Spleen (tissue), 11 donors: Measurements from ENCODE around the gene PSD. TPM values are rescaled to one million over a fixed set of nuclear protein-coding genes. Genes with fewer than 3 reads are reported as not detected.

Source experiments
- DNase-seq: peaks from one replicate; pipeline ENCODE4 v3.0.0-alpha.2; 2020
- H3K27ac ChIP-seq, 8 donors: fragments of 200-600 bp; sonication (generic) in 7 of 8; 1 replicate in 4 of 8; 2 replicates in 4 of 8; pipeline versions ENCODE4 v1.5.0 to v1.8.0; 2016 to 2021; ENCODE audit warnings: inconsistent platforms in 4 of 8, mild to moderate bottlenecking in 4 of 8, moderate library complexity in 1 of 8
- H3K27me3 ChIP-seq, 7 donors: fragments of 200-600 bp; sonication (generic) in 6 of 7; replicated peaks in 1 of 7; 1 replicate in 4 of 7; 2 replicates in 3 of 7; pipeline versions ENCODE4 v1.5.0 to v1.8.0; 2016 to 2021; ENCODE audit warnings: inconsistent platforms in 3 of 7, mild to moderate bottlenecking in 1 of 7
- H3K36me3 ChIP-seq, 6 donors: fragments of 200-600 bp; sonication (generic) in 5 of 6; 1 replicate in 4 of 6; 2 replicates in 2 of 6; pipeline versions ENCODE4 v1.5.0 to v1.8.0; 2016 to 2021; ENCODE audit warnings: inconsistent platforms in 2 of 6
- H3K4me1 ChIP-seq, 6 donors: fragments of 200-600 bp; sonication (generic) in 5 of 6; 1 replicate in 3 of 6; 2 replicates in 3 of 6; pipeline versions ENCODE4 v1.5.0 to v1.8.0; 2016 to 2021; ENCODE audit warnings: inconsistent platforms in 3 of 6
- H3K4me3 ChIP-seq, 8 donors: fragments of 200-600 bp; sonication (generic) in 7 of 8; 1 replicate in 4 of 8; 2 replicates in 4 of 8; pipeline versions ENCODE4 v1.5.0 to v1.8.0; 2016 to 2021; ENCODE audit warnings: inconsistent platforms in 4 of 8, mild to moderate bottlenecking in 4 of 8, moderate library complexity in 2 of 8
- H3K9me3 ChIP-seq, 8 donors: fragments of 200-600 bp; sonication (generic) in 7 of 8; 1 replicate in 4 of 8; 2 replicates in 4 of 8; pipeline versions ENCODE4 v1.5.0 to v1.8.0; 2016 to 2021; ENCODE audit warnings: inconsistent platforms in 4 of 8
- POLR2A ChIP-seq, 3 donors: fragments of 450-650 bp; IDR thresholded peaks; one replicate each; pipeline ENCODE4 v1.5.1; 2017; ENCODE audit warnings: antibody characterized with exemption in 3 of 3, mild to moderate bottlenecking in 1 of 3
- POLR2AphosphoS5 ChIP-seq, 3 donors: sonication (generic); formaldehyde crosslinking; IDR thresholded peaks; one replicate each; pipeline ENCODE4 v1.5.1; 2017; ENCODE audit warnings: antibody characterized with exemption in 3 of 3
- WGBS, 5 donors: extraction: QIAGEN DNeasy Blood & Tissue Kit in 3 of 5; methylation state at CpG; one replicate each; pipeline versions ENCODE4 v1.1.5 to v1.1.7; 2013 to 2018; 5-methylcytosine and 5-hydroxymethylcytosine counted together
- intact Hi-C: fragments of 100-400 bp; cut with DNase I; formaldehyde crosslinking; loops from one replicate; pipeline ENCODE4 v1.15.0; 2023; ENCODE audit warnings: low total_unique reads
- polyA plus RNA-seq, 3 donors: library from polyadenylated mRNA; stranded (reverse); fragments of 200-250 nt; gene quantifications; one replicate each; pipeline ENCODE4 v1.2.1, GENCODE V29; 2013
- total RNA-seq, 7 donors: library from RNA; depleted of rRNA in 3 of 7; stranded (reverse); fragments of >200 nt in 3 of 7; fragmentation: NEBNext Ultra II Directional in 4 of 7; extraction: Animal tissue kit (Norgen Biotek cat#: 25700) in 4 of 7; gene quantifications; one replicate each; pipeline versions ENCODE4 v1.1.0 to v1.2.1, GENCODE V29; 2016 to 2021
- TF ChIP-seq, protein P1 (sequence below), 11 experiments: fragments of 200-600 bp in 7 of 11; fragments of 450-650 bp in 4 of 11; sonication (generic) in 4 of 11; IDR thresholded peaks in 8 of 11; conservative IDR thresholded peaks in 3 of 11; 1 replicate in 7 of 11; 2 replicates in 4 of 11; pipeline versions ENCODE4 v1.4.0 to v1.8.0; 2016 to 2021; ENCODE audit warnings: antibody characterized with exemption in 11 of 11, inconsistent platforms in 4 of 11, mild to moderate bottlenecking in 1 of 11
- donor health status: healthy with polysubstance abuse.
- donor health status: DM: no; HTN: no; CAD: no; lungs with moderate emphysema.
- donor health status: DM: no; HTN: no; CAD: no.
- donor health status: Bipolar disorder and iron deficiency.
- donor health status: healthy.
- donor health status: DM: no; HTN: no; CAD: no.
- donor health status: DM: yes; HTN: yes; CAD: no.

The PSD gene
- total and polyA plus RNA-seq, 10 donors, result 0.59 to 2.5 (median 1.2) TPM

DNA sequence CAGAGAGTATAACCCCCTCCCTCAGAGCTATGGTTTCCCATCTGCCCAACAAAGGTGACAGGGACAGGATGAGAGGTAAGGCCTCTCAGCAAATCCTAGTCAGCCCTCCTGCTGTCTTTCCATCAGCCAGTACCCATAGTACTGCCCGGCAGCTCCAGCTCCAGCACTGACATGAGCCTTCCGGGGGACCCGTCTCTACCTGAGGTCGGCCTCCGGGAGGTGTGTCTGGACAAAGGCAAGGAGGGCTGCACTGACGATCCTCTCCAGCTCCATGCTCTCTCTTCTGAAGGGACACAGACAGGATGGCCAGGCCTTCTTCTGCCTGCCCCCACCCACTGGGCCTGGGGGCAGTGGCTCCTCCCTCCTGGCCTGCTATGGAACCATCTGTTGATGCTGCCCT lies 6.3 kb upstream of the PSD start:
- TF ChIP-seq, protein P1, sequence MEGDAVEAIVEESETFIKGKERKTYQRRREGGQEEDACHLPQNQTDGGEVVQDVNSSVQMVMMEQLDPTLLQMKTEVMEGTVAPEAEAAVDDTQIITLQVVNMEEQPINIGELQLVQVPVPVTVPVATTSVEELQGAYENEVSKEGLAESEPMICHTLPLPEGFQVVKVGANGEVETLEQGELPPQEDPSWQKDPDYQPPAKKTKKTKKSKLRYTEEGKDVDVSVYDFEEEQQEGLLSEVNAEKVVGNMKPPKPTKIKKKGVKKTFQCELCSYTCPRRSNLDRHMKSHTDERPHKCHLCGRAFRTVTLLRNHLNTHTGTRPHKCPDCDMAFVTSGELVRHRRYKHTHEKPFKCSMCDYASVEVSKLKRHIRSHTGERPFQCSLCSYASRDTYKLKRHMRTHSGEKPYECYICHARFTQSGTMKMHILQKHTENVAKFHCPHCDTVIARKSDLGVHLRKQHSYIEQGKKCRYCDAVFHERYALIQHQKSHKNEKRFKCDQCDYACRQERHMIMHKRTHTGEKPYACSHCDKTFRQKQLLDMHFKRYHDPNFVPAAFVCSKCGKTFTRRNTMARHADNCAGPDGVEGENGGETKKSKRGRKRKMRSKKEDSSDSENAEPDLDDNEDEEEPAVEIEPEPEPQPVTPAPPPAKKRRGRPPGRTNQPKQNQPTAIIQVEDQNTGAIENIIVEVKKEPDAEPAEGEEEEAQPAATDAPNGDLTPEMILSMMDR (IDR thresholded peaks at IDR 0.05 in 8 of 11, conservative IDR thresholded peaks at IDR 0.05 in 3 of 11), result no peak
- no peak for TF ChIP-seq POLR2A (IDR thresholded peaks at IDR 0.05)
- no peak for TF ChIP-seq POLR2AphosphoS5 (IDR thresholded peaks at IDR 0.05)
- WGBS, 5 donors, result 85 to 95% (median 92%) methylated on average over 5 to 6 of the region's 6 CpGs
- intact Hi-C loops, result no loop called here

DNA sequence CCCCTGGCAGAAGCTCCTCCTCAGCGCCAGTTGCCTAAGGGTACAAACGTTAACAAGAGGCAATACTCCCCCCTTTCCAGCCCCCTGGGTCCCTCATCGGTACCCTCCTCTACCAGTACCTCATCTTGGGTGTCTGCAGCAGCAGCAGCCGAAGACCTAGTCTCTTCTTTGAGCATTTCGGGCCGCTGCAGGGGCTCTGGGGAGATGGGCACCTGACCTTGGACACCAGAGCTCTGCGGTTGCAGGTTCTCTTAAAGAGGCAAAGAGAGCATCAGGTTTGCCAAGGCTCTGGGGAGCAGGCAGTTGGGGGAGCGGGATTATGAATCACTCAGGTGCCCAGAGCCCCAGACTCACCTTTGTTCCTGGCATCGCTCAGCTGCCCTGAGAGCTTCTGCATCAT lies 5.6 kb upstream of the PSD start:
- intact Hi-C loops, result no loop called here
- Histone ChIP-seq H3K9me3 (no peaks in the 10 kb centered on the region), H3K27ac (no peak overlapping the region), H3K4me1 (peaks cover 24 to 41% (median 38%) of the 10 kb centered on the region in 6 donors), H3K36me3 (peaks cover 0 to 26% (median 17%) of the 10 kb centered on the region in 6 donors), H3K27me3 (peaks cover 0 to 5% (median 1%) of the 10 kb centered on the region in 7 donors), H3K4me3 (no peak overlapping the region)
- TF ChIP-seq, protein P1 (IDR thresholded peaks at IDR 0.05 in 8 of 11, conservative IDR thresholded peaks at IDR 0.05 in 3 of 11), result no peak
- TF ChIP-seq POLR2AphosphoS5 (IDR thresholded peaks at IDR 0.05), result no peak
- no peak for TF ChIP-seq POLR2A (IDR thresholded peaks at IDR 0.05)
- WGBS, 5 donors, result 79 to 98% (median 88%) methylated on average over 7 to 9 of the region's 9 CpGs
- DNase-seq, result no peak

More for the DNA sequence above, 6.3 kb upstream of the PSD start:
- Histone ChIP-seq H3K27ac (no peak overlapping the region), H3K27me3 (no peaks in the 10 kb centered on the region), H3K9me3 (no peaks in the 10 kb centered on the region), H3K4me3 (no peak overlapping the region), H3K4me1 (peaks cover 17 to 33% (median 31%) of the 10 kb centered on the region in 6 donors), H3K36me3 (peaks cover 0 to 26% (median 17%) of the 10 kb centered on the region in 6 donors)
- DNase-seq, result no peak

DNA sequence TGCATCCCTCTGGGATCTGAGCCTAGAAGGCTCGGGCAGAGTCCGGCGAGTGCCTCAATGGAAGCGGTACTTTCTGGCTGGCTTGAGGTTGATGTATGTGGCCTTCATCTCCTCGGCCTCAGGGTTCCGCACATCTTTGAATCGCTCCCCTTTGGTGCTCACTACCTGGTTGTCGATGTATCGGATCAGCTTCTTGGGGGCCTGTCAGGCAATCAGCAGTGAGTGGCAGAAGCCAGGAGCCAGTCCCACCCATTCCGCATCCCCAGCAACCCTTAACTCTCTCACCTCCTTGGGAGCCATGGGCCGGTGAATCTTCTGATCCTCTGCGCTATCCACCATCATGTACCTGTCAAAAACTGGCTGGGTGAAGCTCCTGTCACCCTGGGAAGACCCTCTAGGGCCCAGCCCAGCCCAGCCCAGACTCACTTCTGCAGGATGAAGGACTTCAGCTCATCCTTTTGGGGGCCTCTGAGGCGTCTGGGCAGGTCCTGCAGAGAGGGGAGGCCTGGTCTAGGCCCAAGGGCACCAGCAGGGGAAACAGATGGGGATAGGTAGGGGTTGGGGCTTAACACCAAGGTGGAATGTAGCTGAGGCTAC lies 4.9 kb upstream of the PSD start:
- Histone ChIP-seq H3K36me3 (peaks cover 0 to 26% (median 17%) of the 10 kb centered on the region in 6 donors), H3K27ac (peak overlapping the region in 6 of 8 donors; percentile 90 to 96 (median 92)), H3K4me3 (peak overlapping the region in 1 of 8 donors; percentile 83), H3K9me3 (no peaks in the 10 kb centered on the region), H3K27me3 (peaks cover 0 to 12% (median 8%) of the 10 kb centered on the region in 7 donors), H3K4me1 (peaks cover 25 to 48% (median 44%) of the 10 kb centered on the region in 6 donors)
- WGBS, 5 donors, result 90 to 98% (median 94%) methylated on average over 10 to 13 of the region's 13 CpGs
- TF ChIP-seq POLR2AphosphoS5 (IDR thresholded peaks at IDR 0.05), result no peak
- no peak for DNase-seq
- intact Hi-C loops, result no loop called here

DNA sequence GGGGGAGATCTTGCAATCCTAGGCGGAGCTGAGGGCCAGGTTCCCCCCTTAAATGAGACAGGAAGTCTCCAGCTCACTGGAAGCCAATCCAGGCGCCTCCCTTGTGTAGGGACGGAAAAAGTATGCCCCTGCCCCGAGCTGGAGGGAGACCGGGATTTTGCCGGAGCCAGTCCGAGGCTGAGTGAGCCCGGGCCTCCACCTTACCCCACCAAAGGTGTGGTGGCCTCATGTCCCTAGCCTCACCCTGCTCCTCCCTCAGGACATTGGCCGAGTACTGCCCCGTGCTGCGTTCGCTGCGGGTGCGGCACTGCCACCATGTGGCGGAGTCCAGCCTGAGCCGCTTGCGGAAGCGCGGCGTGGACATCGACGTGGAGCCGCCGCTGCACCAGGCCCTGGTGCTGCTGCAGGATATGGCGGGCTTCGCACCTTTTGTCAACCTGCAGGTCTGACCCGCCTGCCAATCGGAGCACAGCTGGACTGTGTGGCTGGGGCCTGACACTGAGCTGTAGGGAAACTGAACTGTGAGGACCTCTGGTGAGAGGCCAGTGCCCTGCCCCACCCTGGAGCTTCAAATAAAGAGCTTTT lies 4.1 kb upstream of the PSD start:
- 6 to 12% (median 10%) methylated on average over 3 to 28 of the region's 28 CpGs for WGBS, 5 donors
- H3K4me3 ChIP-seq, result peak overlapping the region; percentile 83 to 98 (median 96)

More for the DNA sequence above, 4.1 kb upstream of the PSD start:
- TF ChIP-seq, protein P1 (IDR thresholded peaks at IDR 0.05 in 8 of 11, conservative IDR thresholded peaks at IDR 0.05 in 3 of 11), result peak; percentile 69 to 89 (median 82)
- TF ChIP-seq POLR2AphosphoS5 (IDR thresholded peaks at IDR 0.05) (peak; percentile 83 to 90 (median 87)), POLR2A (IDR thresholded peaks at IDR 0.05) (peak in 1 of 3 donors; percentile 23)
- Histone ChIP-seq H3K36me3 (peaks cover 0 to 26% (median 17%) of the 10 kb centered on the region in 6 donors), H3K27me3 (peaks cover 0 to 20% (median 12%) of the 10 kb centered on the region in 7 donors), H3K9me3 (no peaks in the 10 kb centered on the region), H3K4me1 (peaks cover 25 to 50% (median 44%) of the 10 kb centered on the region in 6 donors), H3K27ac (peak overlapping the region; percentile 85 to 96 (median 92))
- peak; percentile 96 for DNase-seq
- intact Hi-C loops, result no loop called here
